Loucy (cell line): ENCODE data around the gene SEPTIN11.
A peak's percentile ranks its signal among the peaks of the same experiment; 100 is the strongest.

Source experiments
- EZH2phosphoT487 ChIP-seq: fragments of 200-600 bp; IDR thresholded peaks from 2 replicates; pipeline ENCODE4 v1.6.1; 2018; ENCODE audit warnings: antibody characterized with exemption, mild to moderate bottlenecking, moderate library complexity, borderline replicate concordance
- TF ChIP-seq, protein P1 (sequence below): fragments of 200-600 bp; sonication (generic); conservative IDR thresholded peaks from 2 replicates; pipeline ENCODE4 v1.5.1; 2014; ENCODE audit warnings: mild to moderate bottlenecking, antibody characterized with exemption, low read length

DNA sequence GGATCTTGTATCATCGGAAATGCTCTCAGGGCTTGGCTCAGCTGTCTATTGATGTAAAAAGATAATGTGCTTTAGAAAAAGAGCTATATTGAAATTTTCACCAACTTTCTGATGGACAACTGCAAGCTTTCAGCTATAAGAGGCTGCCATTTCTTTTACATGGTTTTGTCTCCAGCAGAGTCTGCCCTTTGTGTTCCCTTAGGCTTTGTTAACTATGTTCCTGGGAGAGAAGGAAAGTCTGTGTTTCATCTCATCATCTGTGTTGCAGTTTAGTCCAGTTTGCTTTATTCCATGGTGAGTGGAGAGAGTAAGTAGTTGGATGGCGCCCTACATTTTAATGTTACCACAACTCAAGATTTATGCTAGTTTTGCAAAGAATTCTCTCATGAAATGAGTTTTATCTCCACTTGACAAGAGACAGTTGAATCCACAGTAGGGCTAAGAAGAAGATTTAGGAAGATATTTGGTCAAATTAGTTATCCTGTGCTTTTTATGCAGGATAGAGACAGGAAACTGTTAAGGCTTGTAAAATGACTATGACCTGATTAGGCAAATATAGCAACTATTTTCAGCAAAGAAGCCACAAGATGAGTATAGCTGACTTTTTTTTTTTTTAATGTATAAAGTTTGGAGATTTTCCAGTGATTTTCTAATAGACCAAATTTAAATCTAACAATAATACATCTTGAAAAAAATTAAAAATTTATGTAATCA lies 16.5 kb downstream of the SEPTIN11 start:
- TF ChIP-seq, protein P1, sequence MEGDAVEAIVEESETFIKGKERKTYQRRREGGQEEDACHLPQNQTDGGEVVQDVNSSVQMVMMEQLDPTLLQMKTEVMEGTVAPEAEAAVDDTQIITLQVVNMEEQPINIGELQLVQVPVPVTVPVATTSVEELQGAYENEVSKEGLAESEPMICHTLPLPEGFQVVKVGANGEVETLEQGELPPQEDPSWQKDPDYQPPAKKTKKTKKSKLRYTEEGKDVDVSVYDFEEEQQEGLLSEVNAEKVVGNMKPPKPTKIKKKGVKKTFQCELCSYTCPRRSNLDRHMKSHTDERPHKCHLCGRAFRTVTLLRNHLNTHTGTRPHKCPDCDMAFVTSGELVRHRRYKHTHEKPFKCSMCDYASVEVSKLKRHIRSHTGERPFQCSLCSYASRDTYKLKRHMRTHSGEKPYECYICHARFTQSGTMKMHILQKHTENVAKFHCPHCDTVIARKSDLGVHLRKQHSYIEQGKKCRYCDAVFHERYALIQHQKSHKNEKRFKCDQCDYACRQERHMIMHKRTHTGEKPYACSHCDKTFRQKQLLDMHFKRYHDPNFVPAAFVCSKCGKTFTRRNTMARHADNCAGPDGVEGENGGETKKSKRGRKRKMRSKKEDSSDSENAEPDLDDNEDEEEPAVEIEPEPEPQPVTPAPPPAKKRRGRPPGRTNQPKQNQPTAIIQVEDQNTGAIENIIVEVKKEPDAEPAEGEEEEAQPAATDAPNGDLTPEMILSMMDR, result no peak
- TF ChIP-seq EZH2phosphoT487, result peak; percentile 29; the same call in 1 of the 2 replicates
